Ovary (tissue), 3 donors: ENCODE results near the gene SLC31A1.

Experiments
- POLR2A ChIP-seq: fragments of 450-650 bp; IDR thresholded peaks from one replicate; pipeline ENCODE4 v1.6.1; 2017; ENCODE audit warnings: antibody characterized with exemption, mild to moderate bottlenecking, moderate library complexity
- TF ChIP-seq, protein P1 (sequence below), 3 donors: fragments of 450-650 bp in 2 of 3; fragments of 200-600 bp in 1 of 3; IDR thresholded peaks; one replicate each; pipeline versions ENCODE4 v1.5.1 to v1.8.0; 2016 to 2022; ENCODE audit warnings: antibody characterized with exemption in 3 of 3, mild to moderate bottlenecking in 1 of 3
- donor health status: DM: no; HTN: no; CAD: no.

GRCh38 chr9:113296796-113297558 is 75.6 kb downstream of the SLC31A1 start:
- TF ChIP-seq, protein P1, sequence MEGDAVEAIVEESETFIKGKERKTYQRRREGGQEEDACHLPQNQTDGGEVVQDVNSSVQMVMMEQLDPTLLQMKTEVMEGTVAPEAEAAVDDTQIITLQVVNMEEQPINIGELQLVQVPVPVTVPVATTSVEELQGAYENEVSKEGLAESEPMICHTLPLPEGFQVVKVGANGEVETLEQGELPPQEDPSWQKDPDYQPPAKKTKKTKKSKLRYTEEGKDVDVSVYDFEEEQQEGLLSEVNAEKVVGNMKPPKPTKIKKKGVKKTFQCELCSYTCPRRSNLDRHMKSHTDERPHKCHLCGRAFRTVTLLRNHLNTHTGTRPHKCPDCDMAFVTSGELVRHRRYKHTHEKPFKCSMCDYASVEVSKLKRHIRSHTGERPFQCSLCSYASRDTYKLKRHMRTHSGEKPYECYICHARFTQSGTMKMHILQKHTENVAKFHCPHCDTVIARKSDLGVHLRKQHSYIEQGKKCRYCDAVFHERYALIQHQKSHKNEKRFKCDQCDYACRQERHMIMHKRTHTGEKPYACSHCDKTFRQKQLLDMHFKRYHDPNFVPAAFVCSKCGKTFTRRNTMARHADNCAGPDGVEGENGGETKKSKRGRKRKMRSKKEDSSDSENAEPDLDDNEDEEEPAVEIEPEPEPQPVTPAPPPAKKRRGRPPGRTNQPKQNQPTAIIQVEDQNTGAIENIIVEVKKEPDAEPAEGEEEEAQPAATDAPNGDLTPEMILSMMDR (IDR thresholded peaks at IDR 0.05) = no peak
- TF ChIP-seq POLR2A = no peak
